ENCODE measurements around the gene TUBE1. TPM values are rescaled to one million over a fixed set of nuclear protein-coding genes. Genes with fewer than 3 reads are reported as not detected.

Gene TUBE1
- total and polyA plus RNA-seq, 2 experiments from 2014 or later, result 26.3 to 27.7 TPM

DNA sequence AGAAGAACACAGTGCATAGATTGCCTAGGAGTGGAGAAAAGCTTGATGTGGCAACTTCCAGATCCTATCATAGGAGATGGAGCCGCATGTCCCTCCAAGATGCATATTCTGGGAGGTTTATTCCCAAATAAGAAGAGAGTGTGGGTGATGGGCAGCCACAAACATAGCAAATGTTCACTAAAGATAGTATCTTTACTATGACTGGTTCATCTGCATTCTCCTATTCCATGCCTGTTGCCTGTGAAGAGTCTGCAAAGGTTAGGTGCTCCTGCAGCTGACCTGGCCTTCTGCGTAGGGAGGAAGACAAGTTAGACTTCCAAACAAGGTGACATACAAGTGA is 47.9 kb downstream of the TUBE1 start:
- Histone ChIP-seq H4K20me1 (replicated peaks; ENCODE audit: insufficient read depth) (no peaks in the 10 kb centered on the region), H3K27ac (ENCODE audit: low read depth) (no peak overlapping the region), H3K4me3 (no peak overlapping the region), H3K4me1 (ENCODE audit: insufficient read depth) (0 out of 2 replicates have a peak, but pooled peaks cover 3% of the 10 kb centered on the region), H3K4me2 (no peak overlapping the region), H3K79me2 (replicated peaks; ENCODE audit: insufficient read depth) (no peaks in the 10 kb centered on the region), H3K36me3 (ENCODE audit: insufficient read depth) (no peaks in the 10 kb centered on the region), H3F3A (replicated peaks; ENCODE audit: low read depth) (no peaks in the 10 kb centered on the region), H3K27me3 (ENCODE audit: insufficient read depth) (no peaks in the 10 kb centered on the region), H3K9me2 (ENCODE audit: insufficient read depth) (peaks cover 3% of the 10 kb centered on the region; the same call in 1 of the 2 replicates), H2AFZ (no peak overlapping the region)
- no peaks in the 10 kb centered on the region for H3K9me3 Mint-ChIP-seq
- no peak overlapping the region for H3K27ac Mint-ChIP-seq
- H3K36me3 Mint-ChIP-seq (ENCODE audit: low read depth), result no peaks in the 10 kb centered on the region
- no peak for DNase-seq (ENCODE audit: low spot score)
- TF ChIP-seq JUNB (IDR thresholded peaks at IDR 0.05; ENCODE audit: unreplicated experiment) (no peak), ZNF331 (CRISPR knock-in tag; IDR thresholded peaks at IDR 0.05; ENCODE audit: low read depth) (no peak), CREB1 (CRISPR knock-in tag; IDR thresholded peaks at IDR 0.05; ENCODE audit: low read depth) (no peak), POLR2AphosphoS5 (IDR thresholded peaks at IDR 0.05; ENCODE audit: low read depth) (no peak), NANOG (IDR thresholded peaks at IDR 0.05; ENCODE audit: borderline replicate concordance) (no peak), EZH2 (IDR thresholded peaks at IDR 0.05; ENCODE audit: low read depth, unreplicated experiment) (no peak), STAT1 (IDR thresholded peaks at IDR 0.05; ENCODE audit: unreplicated experiment) (no peak), EZH2phosphoT487 (IDR thresholded peaks at IDR 0.05; ENCODE audit: unreplicated experiment) (no peak), ZNF114 (CRISPR knock-in tag; IDR thresholded peaks at IDR 0.05) (no peak)
- TF ChIP-seq, protein P1, sequence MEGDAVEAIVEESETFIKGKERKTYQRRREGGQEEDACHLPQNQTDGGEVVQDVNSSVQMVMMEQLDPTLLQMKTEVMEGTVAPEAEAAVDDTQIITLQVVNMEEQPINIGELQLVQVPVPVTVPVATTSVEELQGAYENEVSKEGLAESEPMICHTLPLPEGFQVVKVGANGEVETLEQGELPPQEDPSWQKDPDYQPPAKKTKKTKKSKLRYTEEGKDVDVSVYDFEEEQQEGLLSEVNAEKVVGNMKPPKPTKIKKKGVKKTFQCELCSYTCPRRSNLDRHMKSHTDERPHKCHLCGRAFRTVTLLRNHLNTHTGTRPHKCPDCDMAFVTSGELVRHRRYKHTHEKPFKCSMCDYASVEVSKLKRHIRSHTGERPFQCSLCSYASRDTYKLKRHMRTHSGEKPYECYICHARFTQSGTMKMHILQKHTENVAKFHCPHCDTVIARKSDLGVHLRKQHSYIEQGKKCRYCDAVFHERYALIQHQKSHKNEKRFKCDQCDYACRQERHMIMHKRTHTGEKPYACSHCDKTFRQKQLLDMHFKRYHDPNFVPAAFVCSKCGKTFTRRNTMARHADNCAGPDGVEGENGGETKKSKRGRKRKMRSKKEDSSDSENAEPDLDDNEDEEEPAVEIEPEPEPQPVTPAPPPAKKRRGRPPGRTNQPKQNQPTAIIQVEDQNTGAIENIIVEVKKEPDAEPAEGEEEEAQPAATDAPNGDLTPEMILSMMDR (conservative IDR thresholded peaks at IDR 0.05; ENCODE audit: low read depth in 2 of 2), result no peak
- TF ChIP-seq, protein P2, sequence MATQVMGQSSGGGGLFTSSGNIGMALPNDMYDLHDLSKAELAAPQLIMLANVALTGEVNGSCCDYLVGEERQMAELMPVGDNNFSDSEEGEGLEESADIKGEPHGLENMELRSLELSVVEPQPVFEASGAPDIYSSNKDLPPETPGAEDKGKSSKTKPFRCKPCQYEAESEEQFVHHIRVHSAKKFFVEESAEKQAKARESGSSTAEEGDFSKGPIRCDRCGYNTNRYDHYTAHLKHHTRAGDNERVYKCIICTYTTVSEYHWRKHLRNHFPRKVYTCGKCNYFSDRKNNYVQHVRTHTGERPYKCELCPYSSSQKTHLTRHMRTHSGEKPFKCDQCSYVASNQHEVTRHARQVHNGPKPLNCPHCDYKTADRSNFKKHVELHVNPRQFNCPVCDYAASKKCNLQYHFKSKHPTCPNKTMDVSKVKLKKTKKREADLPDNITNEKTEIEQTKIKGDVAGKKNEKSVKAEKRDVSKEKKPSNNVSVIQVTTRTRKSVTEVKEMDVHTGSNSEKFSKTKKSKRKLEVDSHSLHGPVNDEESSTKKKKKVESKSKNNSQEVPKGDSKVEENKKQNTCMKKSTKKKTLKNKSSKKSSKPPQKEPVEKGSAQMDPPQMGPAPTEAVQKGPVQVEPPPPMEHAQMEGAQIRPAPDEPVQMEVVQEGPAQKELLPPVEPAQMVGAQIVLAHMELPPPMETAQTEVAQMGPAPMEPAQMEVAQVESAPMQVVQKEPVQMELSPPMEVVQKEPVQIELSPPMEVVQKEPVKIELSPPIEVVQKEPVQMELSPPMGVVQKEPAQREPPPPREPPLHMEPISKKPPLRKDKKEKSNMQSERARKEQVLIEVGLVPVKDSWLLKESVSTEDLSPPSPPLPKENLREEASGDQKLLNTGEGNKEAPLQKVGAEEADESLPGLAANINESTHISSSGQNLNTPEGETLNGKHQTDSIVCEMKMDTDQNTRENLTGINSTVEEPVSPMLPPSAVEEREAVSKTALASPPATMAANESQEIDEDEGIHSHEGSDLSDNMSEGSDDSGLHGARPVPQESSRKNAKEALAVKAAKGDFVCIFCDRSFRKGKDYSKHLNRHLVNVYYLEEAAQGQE (IDR thresholded peaks at IDR 0.05; ENCODE audit: unreplicated experiment), result no peak
- TF ChIP-seq, protein P3, sequence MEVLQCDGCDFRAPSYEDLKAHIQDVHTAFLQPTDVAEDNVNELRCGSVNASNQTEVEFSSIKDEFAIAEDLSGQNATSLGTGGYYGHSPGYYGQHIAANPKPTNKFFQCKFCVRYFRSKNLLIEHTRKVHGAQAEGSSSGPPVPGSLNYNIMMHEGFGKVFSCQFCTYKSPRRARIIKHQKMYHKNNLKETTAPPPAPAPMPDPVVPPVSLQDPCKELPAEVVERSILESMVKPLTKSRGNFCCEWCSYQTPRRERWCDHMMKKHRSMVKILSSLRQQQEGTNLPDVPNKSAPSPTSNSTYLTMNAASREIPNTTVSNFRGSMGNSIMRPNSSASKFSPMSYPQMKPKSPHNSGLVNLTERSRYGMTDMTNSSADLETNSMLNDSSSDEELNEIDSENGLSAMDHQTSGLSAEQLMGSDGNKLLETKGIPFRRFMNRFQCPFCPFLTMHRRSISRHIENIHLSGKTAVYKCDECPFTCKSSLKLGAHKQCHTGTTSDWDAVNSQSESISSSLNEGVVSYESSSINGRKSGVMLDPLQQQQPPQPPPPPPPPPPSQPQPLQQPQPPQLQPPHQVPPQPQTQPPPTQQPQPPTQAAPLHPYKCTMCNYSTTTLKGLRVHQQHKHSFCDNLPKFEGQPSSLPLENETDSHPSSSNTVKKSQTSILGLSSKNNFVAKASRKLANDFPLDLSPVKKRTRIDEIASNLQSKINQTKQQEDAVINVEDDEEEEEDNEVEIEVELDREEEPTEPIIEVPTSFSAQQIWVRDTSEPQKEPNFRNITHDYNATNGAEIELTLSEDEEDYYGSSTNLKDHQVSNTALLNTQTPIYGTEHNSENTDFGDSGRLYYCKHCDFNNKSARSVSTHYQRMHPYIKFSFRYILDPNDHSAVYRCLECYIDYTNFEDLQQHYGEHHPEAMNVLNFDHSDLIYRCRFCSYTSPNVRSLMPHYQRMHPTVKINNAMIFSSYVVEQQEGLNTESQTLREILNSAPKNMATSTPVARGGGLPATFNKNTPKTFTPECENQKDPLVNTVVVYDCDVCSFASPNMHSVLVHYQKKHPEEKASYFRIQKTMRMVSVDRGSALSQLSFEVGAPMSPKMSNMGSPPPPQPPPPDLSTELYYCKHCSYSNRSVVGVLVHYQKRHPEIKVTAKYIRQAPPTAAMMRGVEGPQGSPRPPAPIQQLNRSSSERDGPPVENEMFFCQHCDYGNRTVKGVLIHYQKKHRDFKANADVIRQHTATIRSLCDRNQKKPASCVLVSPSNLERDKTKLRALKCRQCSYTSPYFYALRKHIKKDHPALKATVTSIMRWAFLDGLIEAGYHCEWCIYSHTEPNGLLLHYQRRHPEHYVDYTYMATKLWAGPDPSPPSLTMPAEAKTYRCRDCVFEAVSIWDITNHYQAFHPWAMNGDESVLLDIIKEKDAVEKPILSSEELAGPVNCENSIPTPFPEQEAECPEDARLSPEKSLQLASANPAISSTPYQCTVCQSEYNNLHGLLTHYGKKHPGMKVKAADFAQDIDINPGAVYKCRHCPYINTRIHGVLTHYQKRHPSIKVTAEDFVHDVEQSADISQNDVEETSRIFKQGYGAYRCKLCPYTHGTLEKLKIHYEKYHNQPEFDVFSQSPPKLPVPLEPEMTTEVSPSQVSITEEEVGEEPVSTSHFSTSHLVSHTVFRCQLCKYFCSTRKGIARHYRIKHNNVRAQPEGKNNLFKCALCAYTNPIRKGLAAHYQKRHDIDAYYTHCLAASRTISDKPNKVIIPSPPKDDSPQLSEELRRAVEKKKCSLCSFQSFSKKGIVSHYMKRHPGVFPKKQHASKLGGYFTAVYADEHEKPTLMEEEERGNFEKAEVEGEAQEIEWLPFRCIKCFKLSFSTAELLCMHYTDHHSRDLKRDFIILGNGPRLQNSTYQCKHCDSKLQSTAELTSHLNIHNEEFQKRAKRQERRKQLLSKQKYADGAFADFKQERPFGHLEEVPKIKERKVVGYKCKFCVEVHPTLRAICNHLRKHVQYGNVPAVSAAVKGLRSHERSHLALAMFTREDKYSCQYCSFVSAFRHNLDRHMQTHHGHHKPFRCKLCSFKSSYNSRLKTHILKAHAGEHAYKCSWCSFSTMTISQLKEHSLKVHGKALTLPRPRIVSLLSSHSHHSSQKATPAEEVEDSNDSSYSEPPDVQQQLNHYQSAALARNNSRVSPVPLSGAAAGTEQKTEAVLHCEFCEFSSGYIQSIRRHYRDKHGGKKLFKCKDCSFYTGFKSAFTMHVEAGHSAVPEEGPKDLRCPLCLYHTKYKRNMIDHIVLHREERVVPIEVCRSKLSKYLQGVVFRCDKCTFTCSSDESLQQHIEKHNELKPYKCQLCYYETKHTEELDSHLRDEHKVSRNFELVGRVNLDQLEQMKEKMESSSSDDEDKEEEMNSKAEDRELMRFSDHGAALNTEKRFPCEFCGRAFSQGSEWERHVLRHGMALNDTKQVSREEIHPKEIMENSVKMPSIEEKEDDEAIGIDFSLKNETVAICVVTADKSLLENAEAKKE (CRISPR knock-in tag; IDR thresholded peaks at IDR 0.05), result no peak
- TF ChIP-seq, protein P4, sequence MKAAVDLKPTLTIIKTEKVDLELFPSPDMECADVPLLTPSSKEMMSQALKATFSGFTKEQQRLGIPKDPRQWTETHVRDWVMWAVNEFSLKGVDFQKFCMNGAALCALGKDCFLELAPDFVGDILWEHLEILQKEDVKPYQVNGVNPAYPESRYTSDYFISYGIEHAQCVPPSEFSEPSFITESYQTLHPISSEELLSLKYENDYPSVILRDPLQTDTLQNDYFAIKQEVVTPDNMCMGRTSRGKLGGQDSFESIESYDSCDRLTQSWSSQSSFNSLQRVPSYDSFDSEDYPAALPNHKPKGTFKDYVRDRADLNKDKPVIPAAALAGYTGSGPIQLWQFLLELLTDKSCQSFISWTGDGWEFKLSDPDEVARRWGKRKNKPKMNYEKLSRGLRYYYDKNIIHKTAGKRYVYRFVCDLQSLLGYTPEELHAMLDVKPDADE (IDR thresholded peaks at IDR 0.05), result no peak
- ATAC-seq, result no peak
- peaks cover 1% of the 10 kb centered on the region for H3K27me3 Mint-ChIP-seq (ENCODE audit: insufficient read depth, low read depth, poor library complexity)
- no peak overlapping the region for H3K4me3 Mint-ChIP-seq
- H3K4me1 Mint-ChIP-seq, result peaks cover 19% of the 10 kb centered on the region
